SK-N-SH (cell line): ENCODE measurements around the gene GLS. TPM values are rescaled to one million over a fixed set of nuclear protein-coding genes. Genes with fewer than 3 reads are reported as not detected.

ENCODE experiments used
- CTCF ChIA-PET: fragments of 300-600, 350-600 bp; formaldehyde crosslinking; extraction: SDS; loops from one replicate; lab custom pipeline; 2021; lab: Yijun Ruan, JAX
- POLR2A ChIA-PET: fragments of 350-600 bp; sonication (Branson Sonifier 250); formaldehyde crosslinking; extraction: SDS; loops from one replicate; lab custom pipeline; 2020; ENCODE audit warnings: antibody characterized with exemption, inconsistent platforms; lab: Yijun Ruan, JAX
- DNase-seq: peaks from one replicate; pipeline ENCODE4 v3.0.0; 2012
- H2AFZ ChIP-seq: fragments of 200-600 bp; sonication (generic); 2 replicates; pipeline ENCODE4 v1.8.1; 2016; ENCODE audit warnings: antibody characterized with exemption, mild to moderate bottlenecking, low read depth
- H3F3A ChIP-seq: fragments of 200-600 bp; sonication (generic); replicated peaks from 2 replicates; pipeline ENCODE3; 2016; ENCODE audit warnings: antibody characterized with exemption, mild to moderate bottlenecking; ENCODE audit not compliant: insufficient read depth
- H3K27ac ChIP-seq, 2 experiments: fragments of 200-500 bp in 1 of 2; fragments of 200-600 bp in 1 of 2; sonication (Bioruptor generic) in 1 of 2; sonication (generic), shearing (Covaris generic) in 1 of 2; 2 replicates each; pipeline versions ENCODE4 v1.5.1 to v1.6.1; 2014 to 2016; ENCODE audit warnings: low read depth in 2 of 2, inconsistent platforms in 1 of 2, low read length in 1 of 2, mild to moderate bottlenecking in 1 of 2, mixed read lengths in 1 of 2
- H3K27me3 ChIP-seq: fragments of 200-600 bp; sonication (generic), shearing (Covaris generic); 2 replicates; pipeline ENCODE4 v1.6.1; 2016; ENCODE audit warnings: mixed run types; ENCODE audit not compliant: insufficient read depth
- H3K36me3 ChIP-seq, 2 experiments: fragments of 200-500 bp in 1 of 2; fragments of 200-600 bp in 1 of 2; sonication (Bioruptor generic) in 1 of 2; sonication (generic) in 1 of 2; replicated peaks in 1 of 2; 2 replicates each; pipeline versions ENCODE3 to v1.5.1; 2014 to 2016; ENCODE audit warnings: low read length in 1 of 2, mild to moderate bottlenecking in 1 of 2; ENCODE audit not compliant: insufficient read depth in 2 of 2, control insufficient read depth in 1 of 2
- H3K4me1 ChIP-seq, 2 experiments: fragments of 200-500 bp in 1 of 2; fragments of 200-600 bp in 1 of 2; sonication (Bioruptor generic) in 1 of 2; sonication (generic), shearing (Covaris generic) in 1 of 2; 2 replicates each; pipeline versions ENCODE4 v1.5.1 to v1.6.1; 2014 to 2016; ENCODE audit warnings: low read depth in 1 of 2, low read length in 1 of 2, mixed run types in 1 of 2; ENCODE audit not compliant: insufficient read depth in 2 of 2, control insufficient read depth in 1 of 2
- H3K4me2 ChIP-seq: fragments of 200-600 bp; sonication (generic), shearing (Covaris generic); 2 replicates; pipeline ENCODE4 v1.6.1; 2017; ENCODE audit warnings: mixed run types
- H3K4me3 ChIP-seq, 2 experiments: fragments of 200-500 bp in 1 of 2; fragments of 200-600 bp in 1 of 2; sonication (Bioruptor generic) in 1 of 2; sonication (generic), shearing (Covaris generic) in 1 of 2; 2 replicates each; pipeline versions ENCODE4 v1.5.1 to v1.8.1; 2014 to 2016; ENCODE audit warnings: low read depth in 2 of 2, inconsistent platforms in 1 of 2, low read length in 1 of 2, mild to moderate bottlenecking in 1 of 2, mixed read lengths in 1 of 2, moderate library complexity in 1 of 2
- H3K79me2 ChIP-seq: fragments of 200-600 bp; sonication (generic); 2 replicates; pipeline ENCODE4 v1.8.1; 2017; ENCODE audit warnings: mild to moderate bottlenecking; ENCODE audit not compliant: insufficient read depth
- H3K9ac ChIP-seq: fragments of 200-600 bp; sonication (generic); 2 replicates; pipeline ENCODE4 v1.6.1; 2017; ENCODE audit warnings: mixed run types
- H3K9me2 ChIP-seq: fragments of 200-600 bp; sonication (generic); 2 replicates; pipeline ENCODE4 v1.6.1; 2017; ENCODE audit warnings: mixed run types
- H3K9me3 ChIP-seq: fragments of 200-600 bp; sonication (generic); 2 replicates; pipeline ENCODE4 v1.6.1; 2017; ENCODE audit warnings: mixed run types, mild to moderate bottlenecking, moderate library complexity
- H4K20me1 ChIP-seq: fragments of 200-600 bp; sonication (generic); 2 replicates; pipeline ENCODE4 v1.6.1; 2017; ENCODE audit warnings: mild to moderate bottlenecking, mixed run types; ENCODE audit not compliant: insufficient read depth
- CTCF ChIP-seq: fragments of 200-600 bp; sonication (generic); IDR thresholded peaks from 2 replicates; pipeline ENCODE4 v1.6.1; 2017; ENCODE audit warnings: antibody characterized with exemption, mild to moderate bottlenecking, moderate library complexity
- ELF1 ChIP-seq: IDR thresholded peaks from 2 replicates; pipeline ENCODE4 v1.4.0; 2012
- EP300 ChIP-seq, 2 experiments: IDR thresholded peaks; 2 replicates each; pipeline versions ENCODE4 v1.4.0 to v1.6.1; 2012; ENCODE audit warnings: borderline replicate concordance in 1 of 2, low read depth in 1 of 2, low read length in 1 of 2
- EZH2phosphoT487 ChIP-seq: fragments of 200-600 bp; sonication (generic); IDR thresholded peaks from 2 replicates; pipeline ENCODE4 v1.6.1; 2017; ENCODE audit warnings: low read depth, mixed run types, mild to moderate bottlenecking, antibody characterized with exemption, moderate library complexity, borderline replicate concordance
- FOSL2 ChIP-seq: IDR thresholded peaks from 2 replicates; pipeline ENCODE4 v1.4.0; 2012; ENCODE audit warnings: low read depth, mild to moderate bottlenecking, moderate library complexity, borderline replicate concordance
- FOXJ3 ChIP-seq: sonication (generic); formaldehyde crosslinking; IDR thresholded peaks from 2 replicates; pipeline ENCODE4 v1.5.1; 2020; ENCODE audit warnings: mild to moderate bottlenecking, missing genetic modification reagents
- FOXM1 ChIP-seq: IDR thresholded peaks from 2 replicates; pipeline ENCODE4 v1.4.0; 2012; ENCODE audit warnings: low read depth, mild to moderate bottlenecking
- GABPA ChIP-seq: IDR thresholded peaks from 2 replicates; pipeline ENCODE4 v1.4.0; 2012; ENCODE audit warnings: low read depth, mild to moderate bottlenecking
- GATA2 ChIP-seq: sonication (generic); formaldehyde crosslinking; IDR thresholded peaks from 2 replicates; pipeline ENCODE4 v1.5.0; 2020; ENCODE audit warnings: mild to moderate bottlenecking, missing genetic modification reagents
- MEF2A ChIP-seq: IDR thresholded peaks from 2 replicates; pipeline ENCODE4 v1.4.0; 2012; ENCODE audit warnings: low read depth, borderline replicate concordance
- MXI1 ChIP-seq: IDR thresholded peaks from 2 replicates; pipeline ENCODE4 v1.6.1; 2012; ENCODE audit warnings: mild to moderate bottlenecking, low read depth, low read length, improper control_type of control experiment
- NFIC ChIP-seq: IDR thresholded peaks from 2 replicates; pipeline ENCODE4 v1.4.0; 2012; ENCODE audit warnings: borderline replicate concordance
- NRF1 ChIP-seq: IDR thresholded peaks from 2 replicates; pipeline ENCODE4 v1.6.1; 2012; ENCODE audit warnings: low read depth, mild to moderate bottlenecking, low read length
- POLR2AphosphoS5 ChIP-seq: IDR thresholded peaks from 2 replicates; pipeline ENCODE4 v1.6.1; 2012; ENCODE audit warnings: low read depth, low read length
- RAD21 ChIP-seq: IDR thresholded peaks from 2 replicates; pipeline ENCODE4 v1.6.1; 2012; ENCODE audit warnings: mild to moderate bottlenecking, low read length
- RCOR1 ChIP-seq: fragments of 150-350 bp; IDR thresholded peaks from 2 replicates; pipeline ENCODE4 v1.6.1; 2017; ENCODE audit warnings: antibody characterized with exemption, low read length
- RFX5 ChIP-seq: IDR thresholded peaks from 2 replicates; pipeline ENCODE4 v1.6.1; 2012; ENCODE audit warnings: mild to moderate bottlenecking, improper control_type of control experiment, low read length
- SIN3A ChIP-seq: IDR thresholded peaks from 2 replicates; pipeline ENCODE4 v1.6.1; 2012; ENCODE audit warnings: low read depth, mild to moderate bottlenecking, low read length, moderate library complexity, borderline replicate concordance
- SMC3 ChIP-seq: IDR thresholded peaks from 2 replicates; pipeline ENCODE4 v1.6.1; 2012; ENCODE audit warnings: low read depth, low read length, improper control_type of control experiment
- TAF1 ChIP-seq: IDR thresholded peaks from 2 replicates; pipeline ENCODE4 v1.6.1; 2012; ENCODE audit warnings: low read depth, mild to moderate bottlenecking, low read length, moderate library complexity, borderline replicate concordance
- TCF12 ChIP-seq: IDR thresholded peaks from 2 replicates; pipeline ENCODE4 v1.4.0; 2012
- TEAD4 ChIP-seq: IDR thresholded peaks from 2 replicates; pipeline ENCODE4 v1.4.0; 2012; ENCODE audit warnings: mild to moderate bottlenecking, borderline replicate concordance; ENCODE audit not compliant: insufficient read depth
- USF2 ChIP-seq: fragments of 150-350 bp; IDR thresholded peaks from 2 replicates; pipeline ENCODE4 v1.6.1; 2017; ENCODE audit warnings: antibody characterized with exemption, low read length, low read depth, borderline replicate concordance
- YY1 ChIP-seq: IDR thresholded peaks from 2 replicates; pipeline ENCODE4 v1.4.0; 2012; ENCODE audit warnings: low read depth, mild to moderate bottlenecking
- WGBS: methylation state at CpG from one replicate; pipeline ENCODE4 v1.1.6; 2017; ENCODE audit warnings: low lambda C conversion rate; 5-methylcytosine and 5-hydroxymethylcytosine counted together
- polyA plus RNA-seq, 3 experiments: library from polyadenylated mRNA; depleted of rRNA; stranded (reverse); fragments of >200 nt; gene quantifications; 2 replicates each; pipeline ENCODE4 v1.2.3, GENCODE V29; 2012
- TF ChIP-seq, protein P1 (sequence below): IDR thresholded peaks from 2 replicates; pipeline ENCODE4 v1.4.0; 2012; ENCODE audit warnings: low read depth, borderline replicate concordance
- TF ChIP-seq, protein P2 (sequence below): IDR thresholded peaks from 2 replicates; pipeline ENCODE4 v1.4.0; 2012; ENCODE audit warnings: low read depth
- TF ChIP-seq, protein P3 (sequence below): fragments of 150-350 bp; IDR thresholded peaks from 2 replicates; pipeline ENCODE4 v1.6.1; 2016; ENCODE audit warnings: mild to moderate bottlenecking, low read depth, low read length

GLS gene
- polyA plus RNA-seq, 1 of the 3 experiments (the other 2 are of a cell fraction): 37.2 TPM

DNA sequence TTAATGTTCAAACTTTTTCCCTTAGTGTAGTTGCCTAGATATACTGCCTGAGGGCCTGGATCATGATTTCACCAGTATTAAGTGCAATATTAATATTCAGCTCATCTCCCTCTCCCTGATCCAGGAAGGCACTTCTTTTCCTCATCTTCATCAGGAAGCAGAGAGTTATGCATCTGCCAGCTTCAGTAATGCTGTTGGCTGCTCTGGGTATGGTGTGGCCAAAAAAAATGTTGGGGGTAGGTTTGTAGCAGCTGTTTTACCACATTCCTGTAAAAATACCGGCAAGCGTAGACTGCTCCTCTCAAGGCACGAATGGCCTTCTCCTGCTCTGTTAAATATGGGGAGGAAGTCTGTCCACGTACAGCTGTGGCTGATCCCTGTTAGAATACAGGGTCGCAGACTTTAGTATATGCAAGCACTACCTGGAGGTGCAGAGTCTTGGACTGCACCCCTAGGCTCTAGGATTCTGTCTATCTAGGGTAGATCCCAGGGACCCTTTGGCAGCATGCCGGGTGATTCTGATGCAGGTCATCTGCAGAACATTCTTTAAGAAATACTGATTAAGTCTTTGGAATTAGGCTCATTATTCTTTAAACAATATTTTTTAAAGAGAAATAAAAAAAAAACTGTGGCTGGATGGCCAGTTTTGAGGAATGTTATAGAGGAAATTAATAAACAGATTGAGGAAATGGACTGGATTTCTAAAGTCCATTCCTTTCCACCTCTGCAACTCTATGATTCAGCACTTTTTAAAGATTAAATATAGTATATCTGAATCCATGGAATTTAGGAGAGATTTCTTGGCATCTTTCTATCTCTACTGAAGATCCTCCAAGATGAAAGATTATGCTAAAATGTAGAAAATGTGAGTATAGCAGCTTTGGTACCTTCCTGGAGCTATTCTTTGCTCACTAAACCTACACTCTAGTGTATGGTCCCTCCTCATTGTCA, 21.0 kb upstream of the GLS start:
- H3K4me1 ChIP-seq: peaks cover 10 to 41% of the 10 kb centered on the region in 2 experiments
- no peaks in the 10 kb centered on the region for H3K9me2 ChIP-seq
- CTCF ChIA-PET: interaction anchor here (1.7 kb wide), 1 partner anchor 9 kb away, joined by 10 read pairs; no protein-coding TSS in a partner anchor
- no peak for DNase-seq
- H3K9me3 ChIP-seq: no peaks in the 10 kb centered on the region
- H3F3A ChIP-seq: peaks cover 29% of the 10 kb centered on the region
- peak overlapping the region; percentile 84 to 89 for H3K27ac ChIP-seq
- no peaks in the 10 kb centered on the region for H3K79me2 ChIP-seq
- H3K4me2 ChIP-seq: peak overlapping the region; percentile 81
- H3K4me3 ChIP-seq: peak overlapping the region in 1 of 2 experiments; percentile 47; a peak in 3 of 4 replicates
- 25% methylated on average over 6 of the region's 6 CpGs for WGBS
- H3K9ac ChIP-seq: peak overlapping the region; percentile 42; the same call in 1 of the 2 replicates
- H3K36me3 ChIP-seq: no peaks in the 10 kb centered on the region
- H2AFZ ChIP-seq: peak overlapping the region; percentile 31
- POLR2A ChIA-PET: no interaction called here
- H4K20me1 ChIP-seq: no peaks in the 10 kb centered on the region
- H3K27me3 ChIP-seq: no peaks in the 10 kb centered on the region
- TF ChIP-seq RCOR1 (no peak), FOSL2 (no peak), EZH2phosphoT487 (no peak), TEAD4 (peak; percentile 73; the same call in 1 of the 2 replicates), FOXM1 (no peak), GATA2 (no peak), RFX5 (no peak), ELF1 (no peak), RAD21 (no peak), SIN3A (no peak), GABPA (no peak), CTCF (no peak), EP300 (IDR thresholded peaks at IDR 0.05; ENCODE audit: borderline replicate concordance in 1 of 2, low read depth in 1 of 2, low read length in 1 of 2) (peak in 1 of 2 experiments; percentile 43; a peak in 1 of 4 replicates), NRF1 (no peak), SMC3 (no peak), YY1 (no peak), MEF2A (peak; percentile 36; the same call in 1 of the 2 replicates), POLR2AphosphoS5 (no peak), FOXJ3 (CRISPR knock-in tag) (no peak), TCF12 (peak; percentile 58), USF2 (no peak), TAF1 (no peak; the same call in 1 of the 2 replicates), MXI1 (no peak), NFIC (peak; percentile 63)
- TF ChIP-seq, protein P1, sequence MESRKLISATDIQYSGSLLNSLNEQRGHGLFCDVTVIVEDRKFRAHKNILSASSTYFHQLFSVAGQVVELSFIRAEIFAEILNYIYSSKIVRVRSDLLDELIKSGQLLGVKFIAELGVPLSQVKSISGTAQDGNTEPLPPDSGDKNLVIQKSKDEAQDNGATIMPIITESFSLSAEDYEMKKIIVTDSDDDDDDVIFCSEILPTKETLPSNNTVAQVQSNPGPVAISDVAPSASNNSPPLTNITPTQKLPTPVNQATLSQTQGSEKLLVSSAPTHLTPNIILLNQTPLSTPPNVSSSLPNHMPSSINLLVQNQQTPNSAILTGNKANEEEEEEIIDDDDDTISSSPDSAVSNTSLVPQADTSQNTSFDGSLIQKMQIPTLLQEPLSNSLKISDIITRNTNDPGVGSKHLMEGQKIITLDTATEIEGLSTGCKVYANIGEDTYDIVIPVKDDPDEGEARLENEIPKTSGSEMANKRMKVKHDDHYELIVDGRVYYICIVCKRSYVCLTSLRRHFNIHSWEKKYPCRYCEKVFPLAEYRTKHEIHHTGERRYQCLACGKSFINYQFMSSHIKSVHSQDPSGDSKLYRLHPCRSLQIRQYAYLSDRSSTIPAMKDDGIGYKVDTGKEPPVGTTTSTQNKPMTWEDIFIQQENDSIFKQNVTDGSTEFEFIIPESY: no peak
- TF ChIP-seq, protein P2, sequence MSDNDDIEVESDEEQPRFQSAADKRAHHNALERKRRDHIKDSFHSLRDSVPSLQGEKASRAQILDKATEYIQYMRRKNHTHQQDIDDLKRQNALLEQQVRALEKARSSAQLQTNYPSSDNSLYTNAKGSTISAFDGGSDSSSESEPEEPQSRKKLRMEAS: no peak
- TF ChIP-seq, protein P3, sequence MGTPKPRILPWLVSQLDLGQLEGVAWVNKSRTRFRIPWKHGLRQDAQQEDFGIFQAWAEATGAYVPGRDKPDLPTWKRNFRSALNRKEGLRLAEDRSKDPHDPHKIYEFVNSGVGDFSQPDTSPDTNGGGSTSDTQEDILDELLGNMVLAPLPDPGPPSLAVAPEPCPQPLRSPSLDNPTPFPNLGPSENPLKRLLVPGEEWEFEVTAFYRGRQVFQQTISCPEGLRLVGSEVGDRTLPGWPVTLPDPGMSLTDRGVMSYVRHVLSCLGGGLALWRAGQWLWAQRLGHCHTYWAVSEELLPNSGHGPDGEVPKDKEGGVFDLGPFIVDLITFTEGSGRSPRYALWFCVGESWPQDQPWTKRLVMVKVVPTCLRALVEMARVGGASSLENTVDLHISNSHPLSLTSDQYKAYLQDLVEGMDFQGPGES: no peak
